ENCODE data around the gene PITHD1.
"Not testable (repeated sequence)": the region's sequence is repeated elsewhere in the genome, so short reads cannot be mapped to it uniquely, and the experiment has no call there.

Gene PITHD1

DNA sequence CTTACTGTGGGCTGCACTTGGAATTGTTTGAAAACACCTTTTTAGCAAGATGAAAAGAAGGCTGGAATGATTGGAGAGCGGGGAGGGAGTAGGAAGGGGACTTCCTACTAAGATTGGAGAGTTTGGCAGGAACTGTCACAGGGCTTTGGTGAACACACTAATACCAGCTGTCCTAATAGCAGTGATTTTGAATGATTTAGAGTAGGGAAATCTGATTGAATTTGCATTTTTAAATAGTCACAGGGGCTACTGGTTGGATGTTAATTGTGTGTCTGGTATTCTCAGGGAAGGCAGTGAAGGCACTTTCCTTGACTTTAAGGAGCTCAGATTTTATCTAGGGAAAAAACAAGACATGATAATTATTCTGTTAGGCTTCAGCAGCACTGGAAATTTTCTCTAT is 49.5 kb downstream of the PITHD1 start:
- DNase-seq = no peak

DNA sequence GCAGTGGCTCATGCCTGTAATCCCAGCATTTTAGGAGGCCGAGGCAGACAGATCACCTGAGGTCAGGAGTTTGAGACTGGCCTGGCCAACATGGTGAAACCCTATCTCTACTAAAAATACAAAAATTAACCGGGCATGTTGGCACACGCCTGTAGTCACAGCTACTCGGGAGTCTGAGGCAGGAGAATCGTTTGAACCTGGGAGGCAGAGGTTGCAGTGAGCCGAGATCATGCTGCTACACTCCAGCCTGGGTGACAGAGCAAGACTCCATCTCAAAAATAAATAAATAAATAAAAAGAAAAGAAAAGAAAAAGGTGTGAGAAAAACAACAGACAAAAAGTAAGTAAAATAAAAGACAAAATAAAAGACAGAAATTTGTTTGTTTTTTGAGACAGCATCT is 55.9 kb downstream of the PITHD1 start:
- DNase-seq = not testable (repeated sequence)

DNA sequence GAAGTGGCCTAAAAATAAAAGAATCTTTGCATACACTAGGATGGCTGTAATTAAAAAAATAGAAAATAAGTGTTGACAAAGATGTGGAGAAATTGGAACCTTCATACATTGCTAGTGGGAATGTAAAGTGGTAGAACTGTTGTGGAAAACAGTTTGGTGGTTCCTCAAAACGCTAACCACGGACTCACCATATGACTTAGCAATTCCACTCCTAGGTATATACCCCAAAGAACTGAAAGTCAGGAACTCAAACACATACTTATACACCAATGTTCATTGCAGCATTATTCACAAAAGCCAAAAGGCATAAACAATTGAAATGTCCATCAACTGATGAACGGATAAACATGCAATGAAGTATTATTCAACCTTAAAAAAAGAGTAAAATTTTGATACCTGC is 57.8 kb downstream of the PITHD1 start:
- DNase-seq = no peak
